GM23338 (cell line): ENCODE measurements around the gene DTYMK. TPM values are rescaled to one million over a fixed set of nuclear protein-coding genes. Genes with fewer than 3 reads are reported as not detected.

Experiments
- ATAC-seq: fragments of 200-7000 bp; cut with Tn5 transposase; 3 replicates; pipeline ENCODE4 v1.9.1; 2020
- DNase-seq: peaks from one replicate; pipeline ENCODE4 v3.0.0-alpha.2; 2015; ENCODE audit warnings: low spot score
- H2AFZ ChIP-seq: fragments of 200-600 bp; sonication (generic); 2 replicates; pipeline ENCODE4 v1.8.0; 2016; ENCODE audit warnings: antibody characterized with exemption, mild to moderate bottlenecking, moderate library complexity
- H3F3A ChIP-seq: fragments of 200-600 bp; sonication (generic); replicated peaks from 2 replicates; pipeline ENCODE4 v1.8.0; 2017; ENCODE audit warnings: antibody characterized with exemption, mixed run types, low read depth
- H3K27ac ChIP-seq: fragments of 200-600 bp; sonication (generic); 2 replicates; pipeline ENCODE4 v1.6.1; 2016; ENCODE audit warnings: low read depth
- H3K27me3 ChIP-seq: fragments of 200-600 bp; sonication (generic); 2 replicates; pipeline ENCODE4 v1.8.0; 2016; ENCODE audit warnings: mild to moderate bottlenecking, mixed run types, moderate library complexity; ENCODE audit not compliant: insufficient read depth
- H3K36me3 ChIP-seq: fragments of 200-600 bp; sonication (generic); 2 replicates; pipeline ENCODE4 v1.8.0; 2016; ENCODE audit warnings: mild to moderate bottlenecking; ENCODE audit not compliant: insufficient read depth
- H3K4me1 ChIP-seq: fragments of 200-600 bp; sonication (generic); 2 replicates; pipeline ENCODE4 v1.8.0; 2016; ENCODE audit warnings: mild to moderate bottlenecking, moderate library complexity; ENCODE audit not compliant: insufficient read depth
- H3K4me2 ChIP-seq: fragments of 200-600 bp; sonication (generic); 2 replicates; pipeline ENCODE4 v1.7.1; 2017; ENCODE audit warnings: mixed run types
- H3K4me3 ChIP-seq: fragments of 200-600 bp; sonication (generic); 2 replicates; pipeline ENCODE4 v1.6.1; 2016; ENCODE audit warnings: mixed run types
- H3K79me2 ChIP-seq: fragments of 200-600 bp; sonication (generic); replicated peaks from 2 replicates; pipeline ENCODE4 v1.8.0; 2017; ENCODE audit warnings: mild to moderate bottlenecking; ENCODE audit not compliant: insufficient read depth
- H3K9me2 ChIP-seq: fragments of 200-600 bp; sonication (generic); 2 replicates; pipeline ENCODE4 v1.8.0; 2017; ENCODE audit not compliant: insufficient read depth
- H4K20me1 ChIP-seq: fragments of 200-600 bp; sonication (generic); replicated peaks from 2 replicates; pipeline ENCODE4 v1.8.0; 2017; ENCODE audit warnings: mild to moderate bottlenecking; ENCODE audit not compliant: insufficient read depth
- H3K27ac Mint-ChIP-seq: 2 replicates; pipeline ENCODE4 v1.8.0; 2020; ENCODE audit warnings: inconsistent platforms, mild to moderate bottlenecking, moderate library complexity, mixed read lengths
- H3K27me3 Mint-ChIP-seq: 3 replicates; pipeline ENCODE4 v1.8.0; 2022; ENCODE audit warnings: low read depth, mild to moderate bottlenecking, moderate library complexity, mixed read lengths, inconsistent platforms; ENCODE audit not compliant: insufficient read depth, poor library complexity
- H3K36me3 Mint-ChIP-seq: 3 replicates; pipeline ENCODE4 v1.8.0; 2021; ENCODE audit warnings: low read depth, mild to moderate bottlenecking, inconsistent platforms, moderate library complexity, mixed read lengths
- H3K4me1 Mint-ChIP-seq: 3 replicates; pipeline ENCODE4 v1.8.0; 2020; ENCODE audit warnings: mild to moderate bottlenecking, inconsistent platforms, mixed read lengths
- H3K4me3 Mint-ChIP-seq: 3 replicates; pipeline ENCODE4 v1.8.0; 2021; ENCODE audit warnings: moderate library complexity, mild to moderate bottlenecking, inconsistent platforms, mixed read lengths
- H3K9me3 Mint-ChIP-seq: 3 replicates; pipeline ENCODE4 v1.8.0; 2020; ENCODE audit warnings: moderate library complexity, mild to moderate bottlenecking, inconsistent platforms, mixed read lengths
- CREB1 ChIP-seq: fragments of 250-450 bp; sonication (Bioruptor Pico); IDR thresholded peaks from 2 replicates; pipeline ENCODE4 v1.5.0; 2020; ENCODE audit warnings: low read depth, mild to moderate bottlenecking, moderate library complexity
- CTCF ChIP-seq, 2 experiments: fragments of 200-600 bp in 1 of 2; sonication (generic) in 1 of 2; conservative IDR thresholded peaks; 2 replicates each; pipeline versions ENCODE4 v1.5.1 to v1.6.1; 2016 to 2017; ENCODE audit warnings: antibody characterized with exemption in 2 of 2, low read depth in 2 of 2, mild to moderate bottlenecking in 2 of 2, moderate library complexity in 1 of 2
- ETS1 ChIP-seq: IDR thresholded peaks from 2 replicates; pipeline ENCODE4 v1.6.1; 2016; ENCODE audit warnings: antibody characterized with exemption
- EZH2 ChIP-seq: fragments of 200-600 bp; sonication (generic); IDR thresholded peaks from one replicate; pipeline ENCODE4 v1.8.0; 2017; ENCODE audit warnings: antibody characterized with exemption, mild to moderate bottlenecking, low read depth; ENCODE audit not compliant: unreplicated experiment
- EZH2phosphoT487 ChIP-seq: fragments of 200-600 bp; sonication (generic); IDR thresholded peaks from one replicate; pipeline ENCODE4 v1.8.1; 2018; ENCODE audit warnings: antibody characterized with exemption; ENCODE audit not compliant: unreplicated experiment
- REST ChIP-seq: IDR thresholded peaks from one replicate; pipeline ENCODE4 v1.6.1; 2018; ENCODE audit warnings: antibody characterized with exemption; ENCODE audit not compliant: unreplicated experiment
- STAT1 ChIP-seq: IDR thresholded peaks from one replicate; pipeline ENCODE4 v1.6.1; 2016; ENCODE audit warnings: antibody characterized with exemption; ENCODE audit not compliant: unreplicated experiment
- ZNF462 ChIP-seq: fragments of 250-450 bp; sonication (Bioruptor Pico); IDR thresholded peaks from 2 replicates; pipeline ENCODE4 v1.5.0; 2020; ENCODE audit warnings: mild to moderate bottlenecking, moderate library complexity
- polyA plus RNA-seq: library from polyadenylated mRNA; unstranded; fragments of >200 nt; fragmentation: Nextera tagmentation; extraction: Ambion mirVana; gene quantifications from 2 replicates; pipeline ENCODE4 v1.2.1, GENCODE V29; 2016
- total RNA-seq: library from RNA; depleted of rRNA; stranded (reverse); fragments of >200 nt; shearing (Covaris generic); gene quantifications from 2 replicates; pipeline ENCODE4 v1.2.3, GENCODE V29; 2014

The DTYMK gene
- total and polyA plus RNA-seq, 2 experiments from 2014 or later: 55.4 to 65.4 TPM

GRCh38 chr2:241686324-241686649, 328 bp downstream of the DTYMK start (continued):
- no peak for TF ChIP-seq REST
- TF ChIP-seq EZH2phosphoT487: no peak

- H3K27me3 ChIP-seq: no peaks in the 10 kb centered on the region
- H3K4me2 ChIP-seq: no peak overlapping the region
- H3F3A ChIP-seq: 0 out of 2 replicates have a peak, but pooled peaks cover 4% of the 10 kb centered on the region
- peaks cover 35% of the 10 kb centered on the region for H3K36me3 ChIP-seq
- no peak for ATAC-seq
- Mint-ChIP-seq H3K9me3 (no peaks in the 10 kb centered on the region; the same call in 2 of the 3 replicates), H3K4me3 (no peak overlapping the region), H3K27ac (no peak overlapping the region), H3K4me1 (peaks cover 5% of the 10 kb centered on the region; the same call in 1 of the 3 replicates), H3K36me3 (peaks cover 91% of the 10 kb centered on the region), H3K27me3 (peaks cover 12% of the 10 kb centered on the region)
- H2AFZ ChIP-seq: no peak overlapping the region
- peaks cover 44% of the 10 kb centered on the region for H3K79me2 ChIP-seq
- H3K27ac ChIP-seq: no peak overlapping the region
- H3K4me1 ChIP-seq: peaks cover 6% of the 10 kb centered on the region; the same call in 1 of the 2 replicates
- DNase-seq: no peak
- no peak overlapping the region for H3K4me3 ChIP-seq
- H3K9me2 ChIP-seq: no peaks in the 10 kb centered on the region
- H4K20me1 ChIP-seq: peaks cover 18% of the 10 kb centered on the region
- TF ChIP-seq EZH2 (no peak), ETS1 (no peak), STAT1 (no peak), ZNF462 (CRISPR knock-in tag) (no peak), CTCF (conservative IDR thresholded peaks at IDR 0.05; ENCODE audit: low read depth in 2 of 2) (no peak), CREB1 (no peak)
These were observed 5.6 kb downstream of the DTYMK start for GRCh38 chr2:241680827-241681599.
